ENCODE measurements around the gene TMOD4. TPM values are rescaled to one million over a fixed set of nuclear protein-coding genes. Genes with fewer than 3 reads are reported as not detected.

The TMOD4 gene
- total RNA-seq, 1 experiment from 2014 or later = 0.52 TPM

DNA sequence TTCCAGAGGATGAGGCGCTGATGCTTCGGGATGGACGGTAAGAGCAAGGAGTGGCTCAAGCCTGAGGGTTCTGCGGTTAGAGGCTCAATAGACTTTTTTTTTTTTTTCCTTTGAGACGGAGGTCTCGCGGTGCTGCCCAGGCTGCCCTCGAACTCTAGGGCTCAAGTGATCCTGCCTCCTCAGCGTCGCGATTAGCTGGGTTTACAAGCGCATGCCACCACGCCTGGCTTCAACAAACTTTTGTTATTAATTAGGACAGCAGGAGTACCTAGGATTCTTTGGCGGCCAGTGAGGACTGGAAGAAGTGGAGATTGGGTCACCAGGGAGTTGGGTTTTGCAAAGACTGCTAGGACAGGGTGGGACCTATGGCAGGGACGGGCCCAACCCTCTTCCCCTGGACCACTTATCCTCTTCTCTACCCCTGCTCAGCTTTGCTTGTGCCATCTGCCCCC is 9.2 kb downstream of the TMOD4 start:
- H3K4me2 ChIP-seq (ENCODE audit: low read depth, low read length, poor library complexity, severe bottlenecking) = peak overlapping the region; percentile 91
- H3K27me3 ChIP-seq (ENCODE audit: low read length) = no peaks in the 10 kb centered on the region
- peak overlapping the region; percentile 69 for H3K27ac ChIP-seq (ENCODE audit: low read length)
- no peaks in the 10 kb centered on the region for H3K9me3 ChIP-seq (ENCODE audit: low read length)
- peaks cover 34% of the 10 kb centered on the region for H3K4me1 ChIP-seq (ENCODE audit: low read length)
- peaks cover 9% of the 10 kb centered on the region; the same call in 1 of the 2 replicates for H3K36me3 ChIP-seq (ENCODE audit: insufficient read depth, low read length)
- no peaks in the 10 kb centered on the region for H3K9me2 ChIP-seq (replicated peaks; ENCODE audit: insufficient read depth, low read length)
- H3K9ac ChIP-seq (ENCODE audit: low read length) = peak overlapping the region; percentile 96
- peak overlapping the region; percentile 96 for H3K4me3 ChIP-seq (ENCODE audit: low read length)
- peak overlapping the region; percentile 9; the same call in 1 of the 2 replicates for H2AFZ ChIP-seq (ENCODE audit: low read length)
- H3K79me2 ChIP-seq (ENCODE audit: low read length) = peaks cover 22% of the 10 kb centered on the region
- H4K20me1 ChIP-seq (ENCODE audit: insufficient read depth, low read depth, low read length) = no peaks in the 10 kb centered on the region
- peak; percentile 80 for DNase-seq

GRCh38 chr1:151165738-151166504 is 9.9 kb downstream of the TMOD4 start, which contains the start of the genes LYSMD1 and SCNM1:
Gene LYSMD1, minus strand, starts transcription at chr1:151165902. Its CDS starts 644 bp downstream, at chr1:151165258.
Gene SCNM1, plus strand, starts transcription at chr1:151166144. Its CDS starts 9 bp downstream, at chr1:151166153.
- peak; percentile 100 for DNase-seq
- Histone ChIP-seq H2AFZ (ENCODE audit: low read length) (peak within 1 kb of the TSS; percentile 65; the same call in 1 of the 2 replicates), H3K4me3 (ENCODE audit: low read length) (peak within 1 kb of the TSS; percentile 96), H3K4me1 (ENCODE audit: low read length) (peaks cover 34% of the 10 kb centered on the region), H3K27me3 (ENCODE audit: low read length) (no peaks in the 10 kb centered on the region), H3K36me3 (ENCODE audit: insufficient read depth, low read length) (peaks cover 9% of the 10 kb centered on the region; the same call in 1 of the 2 replicates), H4K20me1 (ENCODE audit: insufficient read depth, low read depth, low read length) (no peaks in the 10 kb centered on the region), H3K79me2 (ENCODE audit: low read length) (peaks cover 22% of the 10 kb centered on the region), H3K27ac (ENCODE audit: low read length) (peak within 1 kb of the TSS; percentile 69), H3K9me3 (ENCODE audit: low read length) (no peaks in the 10 kb centered on the region), H3K9ac (ENCODE audit: low read length) (peak within 1 kb of the TSS; percentile 96), H3K9me2 (replicated peaks; ENCODE audit: insufficient read depth, low read length) (no peaks in the 10 kb centered on the region), H3K4me2 (ENCODE audit: low read depth, low read length, poor library complexity, severe bottlenecking) (peak within 1 kb of the TSS; percentile 91)

DNA sequence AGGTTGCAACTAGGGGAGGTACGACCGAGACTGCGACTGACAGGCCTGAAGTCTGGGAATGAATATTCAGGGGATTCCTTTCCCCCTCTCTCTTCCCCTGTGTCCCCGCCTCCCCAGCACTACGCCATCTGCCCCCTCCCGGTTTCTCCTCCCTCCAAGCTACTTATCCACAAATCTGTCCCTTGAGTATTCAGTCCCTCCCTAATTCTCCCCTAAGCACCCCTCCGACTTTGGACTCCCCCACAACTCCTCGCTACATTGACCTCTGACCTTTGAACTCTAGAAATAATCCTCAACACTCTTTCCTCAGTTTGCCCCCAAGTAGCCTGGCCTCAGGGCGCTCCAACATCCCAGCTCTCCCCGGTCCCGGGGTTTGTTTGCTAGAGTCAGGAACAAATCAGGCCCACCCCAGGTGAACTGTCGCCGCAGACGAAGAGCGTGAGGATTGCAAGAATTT is 10.5 kb downstream of the TMOD4 start:
- H3K27me3 ChIP-seq (ENCODE audit: low read length) = no peaks in the 10 kb centered on the region
- peak overlapping the region; percentile 67 for H3K4me2 ChIP-seq (ENCODE audit: low read depth, low read length, poor library complexity, severe bottlenecking)
- H3K9me3 ChIP-seq (ENCODE audit: low read length) = no peaks in the 10 kb centered on the region
- H3K9ac ChIP-seq (ENCODE audit: low read length) = peak overlapping the region; percentile 69
- H2AFZ ChIP-seq (ENCODE audit: low read length) = peak overlapping the region; percentile 65; the same call in 1 of the 2 replicates
- no peaks in the 10 kb centered on the region for H4K20me1 ChIP-seq (ENCODE audit: insufficient read depth, low read depth, low read length)
- DNase-seq = no peak
- H3K36me3 ChIP-seq (ENCODE audit: insufficient read depth, low read length) = peaks cover 9% of the 10 kb centered on the region; the same call in 1 of the 2 replicates
- no peak overlapping the region for H3K27ac ChIP-seq (ENCODE audit: low read length)
- H3K4me3 ChIP-seq (ENCODE audit: low read length) = peak overlapping the region; percentile 96
- H3K4me1 ChIP-seq (ENCODE audit: low read length) = peaks cover 34% of the 10 kb centered on the region
- no peaks in the 10 kb centered on the region for H3K9me2 ChIP-seq (replicated peaks; ENCODE audit: insufficient read depth, low read length)
- peaks cover 22% of the 10 kb centered on the region for H3K79me2 ChIP-seq (ENCODE audit: low read length)

GRCh38 chr1:151164732-151165280 is 11.0 kb downstream of the TMOD4 start:
- peaks cover 9% of the 10 kb centered on the region; the same call in 1 of the 2 replicates for H3K36me3 ChIP-seq (ENCODE audit: insufficient read depth, low read length)
- H3K4me1 ChIP-seq (ENCODE audit: low read length) = peaks cover 34% of the 10 kb centered on the region
- H3K79me2 ChIP-seq (ENCODE audit: low read length) = peaks cover 22% of the 10 kb centered on the region
- peak overlapping the region; percentile 67 for H3K4me2 ChIP-seq (ENCODE audit: low read depth, low read length, poor library complexity, severe bottlenecking)
- H2AFZ ChIP-seq (ENCODE audit: low read length) = no peak overlapping the region
- H3K9ac ChIP-seq (ENCODE audit: low read length) = peak overlapping the region; percentile 69
- no peak overlapping the region for H3K27ac ChIP-seq (ENCODE audit: low read length)
- H3K9me3 ChIP-seq (ENCODE audit: low read length) = no peaks in the 10 kb centered on the region
- no peaks in the 10 kb centered on the region for H3K27me3 ChIP-seq (ENCODE audit: low read length)
- no peak for DNase-seq
- no peaks in the 10 kb centered on the region for H3K9me2 ChIP-seq (replicated peaks; ENCODE audit: insufficient read depth, low read length)
- peak overlapping the region; percentile 96 for H3K4me3 ChIP-seq (ENCODE audit: low read length)
- no peaks in the 10 kb centered on the region for H4K20me1 ChIP-seq (ENCODE audit: insufficient read depth, low read depth, low read length)

DNA sequence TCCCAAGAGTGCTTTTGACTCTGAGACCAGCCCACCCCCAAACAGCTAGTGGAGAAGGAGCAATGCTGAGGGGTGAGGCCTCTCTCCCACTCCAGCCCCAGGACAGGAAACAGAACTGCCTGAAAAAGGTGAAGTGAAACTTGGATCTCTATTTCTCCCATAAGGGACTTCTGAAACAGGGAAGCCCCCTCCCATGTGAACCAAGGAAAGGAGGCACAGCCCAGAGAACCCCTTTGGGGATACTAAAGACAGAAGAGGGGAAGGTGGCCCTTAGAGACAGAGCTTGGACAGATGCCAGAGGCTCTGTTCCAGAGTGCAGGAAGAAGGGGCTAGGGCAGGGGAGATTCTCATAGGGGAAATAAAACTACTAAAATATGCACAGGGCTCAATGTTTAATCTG is 16.4 kb downstream of the TMOD4 start:
- Histone ChIP-seq H3K79me2 (ENCODE audit: low read length) (peaks cover 26% of the 10 kb centered on the region), H3K9ac (ENCODE audit: low read length) (no peak overlapping the region), H3K4me1 (ENCODE audit: low read length) (peaks cover 34% of the 10 kb centered on the region), H3K27ac (ENCODE audit: low read length) (peak overlapping the region; percentile 27; the same call in 1 of the 2 replicates), H4K20me1 (ENCODE audit: insufficient read depth, low read depth, low read length) (no peaks in the 10 kb centered on the region), H3K36me3 (ENCODE audit: insufficient read depth, low read length) (peaks cover 13% of the 10 kb centered on the region; the same call in 1 of the 2 replicates), H2AFZ (ENCODE audit: low read length) (no peak overlapping the region), H3K9me2 (replicated peaks; ENCODE audit: insufficient read depth, low read length) (no peaks in the 10 kb centered on the region), H3K4me3 (ENCODE audit: low read length) (no peak overlapping the region), H3K27me3 (ENCODE audit: low read length) (no peaks in the 10 kb centered on the region), H3K9me3 (ENCODE audit: low read length) (no peaks in the 10 kb centered on the region), H3K4me2 (ENCODE audit: low read depth, low read length, poor library complexity, severe bottlenecking) (no peak overlapping the region)
- DNase-seq = no peak

DNA sequence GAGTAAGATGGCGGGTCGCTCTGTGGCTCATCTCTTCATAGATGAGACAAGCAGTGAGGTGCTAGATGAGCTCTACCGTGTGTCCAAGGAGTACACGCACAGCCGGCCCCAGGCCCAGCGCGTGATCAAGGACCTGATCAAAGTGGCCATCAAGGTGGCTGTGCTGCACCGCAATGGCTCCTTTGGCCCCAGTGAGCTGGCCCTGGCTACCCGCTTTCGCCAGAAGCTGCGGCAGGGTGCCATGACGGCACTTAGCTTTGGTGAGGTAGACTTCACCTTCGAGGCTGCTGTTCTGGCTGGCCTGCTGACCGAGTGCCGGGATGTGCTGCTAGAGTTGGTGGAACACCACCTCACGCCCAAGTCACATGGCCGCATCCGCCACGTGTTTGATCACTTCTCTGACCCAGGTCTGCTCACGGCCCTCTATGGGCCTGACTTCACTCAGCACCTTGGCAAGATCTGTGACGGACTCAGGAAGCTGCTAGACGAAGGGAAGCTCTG is 17.0 kb downstream of the TMOD4 start:
- Histone ChIP-seq H3K36me3 (ENCODE audit: insufficient read depth, low read length) (peaks cover 13% of the 10 kb centered on the region; the same call in 1 of the 2 replicates), H3K27ac (ENCODE audit: low read length) (no peak overlapping the region), H3K9ac (ENCODE audit: low read length) (no peak overlapping the region), H3K4me2 (ENCODE audit: low read depth, low read length, poor library complexity, severe bottlenecking) (no peak overlapping the region), H3K9me2 (replicated peaks; ENCODE audit: insufficient read depth, low read length) (no peaks in the 10 kb centered on the region), H2AFZ (ENCODE audit: low read length) (no peak overlapping the region), H3K9me3 (ENCODE audit: low read length) (no peaks in the 10 kb centered on the region), H3K27me3 (ENCODE audit: low read length) (no peaks in the 10 kb centered on the region), H4K20me1 (ENCODE audit: insufficient read depth, low read depth, low read length) (no peaks in the 10 kb centered on the region), H3K4me3 (ENCODE audit: low read length) (no peak overlapping the region), H3K4me1 (ENCODE audit: low read length) (peaks cover 30% of the 10 kb centered on the region), H3K79me2 (ENCODE audit: low read length) (peaks cover 26% of the 10 kb centered on the region)
- DNase-seq = no peak

GRCh38 chr1:151158326-151158725 is 17.5 kb downstream of the TMOD4 start:
- Histone ChIP-seq H3K27ac (ENCODE audit: low read length) (no peak overlapping the region), H3K9ac (ENCODE audit: low read length) (no peak overlapping the region), H3K36me3 (ENCODE audit: insufficient read depth, low read length) (peaks cover 13% of the 10 kb centered on the region; the same call in 1 of the 2 replicates), H3K9me3 (ENCODE audit: low read length) (no peaks in the 10 kb centered on the region), H3K4me2 (ENCODE audit: low read depth, low read length, poor library complexity, severe bottlenecking) (no peak overlapping the region), H3K4me3 (ENCODE audit: low read length) (no peak overlapping the region), H2AFZ (ENCODE audit: low read length) (no peak overlapping the region), H4K20me1 (ENCODE audit: insufficient read depth, low read depth, low read length) (no peaks in the 10 kb centered on the region), H3K4me1 (ENCODE audit: low read length) (peaks cover 30% of the 10 kb centered on the region), H3K79me2 (ENCODE audit: low read length) (peaks cover 26% of the 10 kb centered on the region), H3K27me3 (ENCODE audit: low read length) (no peaks in the 10 kb centered on the region), H3K9me2 (replicated peaks; ENCODE audit: insufficient read depth, low read length) (no peaks in the 10 kb centered on the region)
- no peak for DNase-seq

All from Karpas-422 (cell line).